GM19025 (cell line): ENCODE measurements around the gene TPRA1.

Experiments
- ATAC-seq: cut with Tn5 transposase; IDR thresholded peaks from one replicate; pipeline ENCODE4 v1.9.1; 2021; ENCODE audit warnings: mild to moderate bottlenecking, low read depth, moderate library complexity; ENCODE audit not compliant: unreplicated experiment

TPRA1 gene

GRCh38 chr3:127566833-127567232 lies 23.7 kb downstream of the TPRA1 start:
- ATAC-seq: no peak

- no peak for ATAC-seq
Measured at GRCh38 chr3:127565711-127566110, 24.8 kb downstream of the TPRA1 start.

- ATAC-seq: no peak
Measured at GRCh38 chr3:127560051-127560787, 30.3 kb downstream of the TPRA1 start.

GRCh38 chr3:127556565-127556964 lies 34.0 kb downstream of the TPRA1 start:
- no peak for ATAC-seq

- ATAC-seq: no peak
Measured at GRCh38 chr3:127555108-127555507, 35.4 kb downstream of the TPRA1 start.

- no peak for ATAC-seq
Measured at GRCh38 chr3:127552038-127552437, 38.5 kb downstream of the TPRA1 start.

GRCh38 chr3:127551178-127551577 lies 39.4 kb downstream of the TPRA1 start:
- ATAC-seq: no peak

- ATAC-seq: no peak
Measured at GRCh38 chr3:127550468-127551157, 39.9 kb downstream of the TPRA1 start.

- no peak for ATAC-seq
Measured at GRCh38 chr3:127549826-127550467, 40.6 kb downstream of the TPRA1 start.

GRCh38 chr3:127547761-127548605 lies 42.5 kb downstream of the TPRA1 start:
- peak; percentile 57 for ATAC-seq

GRCh38 chr3:127546970-127547733 lies 43.4 kb downstream of the TPRA1 start:
- no peak for ATAC-seq

GRCh38 chr3:127546554-127546953 lies 44.0 kb downstream of the TPRA1 start:
- ATAC-seq: no peak

- no peak for ATAC-seq
Measured at GRCh38 chr3:127545711-127546457, 44.6 kb downstream of the TPRA1 start.

GRCh38 chr3:127545216-127545615 lies 45.3 kb downstream of the TPRA1 start:
- ATAC-seq: no peak

- ATAC-seq: no peak
Measured at GRCh38 chr3:127544803-127545201, 45.7 kb downstream of the TPRA1 start.

GRCh38 chr3:127544192-127544802 lies 46.2 kb downstream of the TPRA1 start:
- no peak for ATAC-seq

- no peak for ATAC-seq
Measured at GRCh38 chr3:127543441-127543840, 47.1 kb downstream of the TPRA1 start.

- no peak for ATAC-seq
Measured at GRCh38 chr3:127542441-127542952, 48.0 kb downstream of the TPRA1 start.

- no peak for ATAC-seq
Measured at GRCh38 chr3:127541320-127541719, 49.2 kb downstream of the TPRA1 start.
